ENCODE measurements around the gene MCM6.
A peak's percentile ranks its signal among the peaks of the same experiment; 100 is the strongest.

The MCM6 gene

GRCh38 chr2:135844301-135844895 is 31.8 kb downstream of the MCM6 start:
- Mint-ChIP-seq H3K9me3 (no peaks in the 10 kb centered on the region), H3K4me1 (ENCODE audit: low read depth) (no peaks in the 10 kb centered on the region), H3K27me3 (no peaks in the 10 kb centered on the region), H3K27ac (no peak overlapping the region), H3K36me3 (ENCODE audit: low read depth) (peaks cover 85% of the 10 kb centered on the region), H3K4me3 (no peak overlapping the region)

GRCh38 chr2:135843671-135844070 is 32.6 kb downstream of the MCM6 start:
- Mint-ChIP-seq H3K27ac (no peak overlapping the region), H3K4me1 (ENCODE audit: low read depth) (no peaks in the 10 kb centered on the region), H3K27me3 (no peaks in the 10 kb centered on the region), H3K9me3 (no peaks in the 10 kb centered on the region), H3K36me3 (ENCODE audit: low read depth) (peaks cover 79% of the 10 kb centered on the region), H3K4me3 (no peak overlapping the region)

DNA sequence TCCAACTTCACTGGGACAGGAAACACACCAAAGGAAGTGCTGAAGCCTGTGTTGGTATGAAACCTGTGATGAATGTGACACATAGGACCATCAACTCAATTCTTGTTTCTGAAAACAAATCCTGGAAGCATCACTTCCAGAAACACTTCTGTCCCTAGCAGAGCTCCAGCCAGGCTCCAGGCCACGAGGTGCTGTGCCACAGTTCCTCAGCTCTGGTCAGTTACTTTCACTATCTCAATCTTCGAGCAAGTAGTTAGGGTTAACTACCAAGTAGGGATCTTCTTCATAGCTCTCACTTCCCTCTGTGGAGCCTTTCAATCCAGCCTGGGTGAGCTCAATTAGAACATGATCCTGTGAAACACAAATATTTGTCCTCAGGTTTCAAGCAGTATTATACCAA is 35.6 kb downstream of the MCM6 start:
- Mint-ChIP-seq H3K27ac (peak overlapping the region; percentile 34), H3K36me3 (ENCODE audit: low read depth) (peaks cover 66% of the 10 kb centered on the region), H3K9me3 (no peaks in the 10 kb centered on the region), H3K27me3 (no peaks in the 10 kb centered on the region), H3K4me3 (no peak overlapping the region), H3K4me1 (ENCODE audit: low read depth) (peaks cover 5% of the 10 kb centered on the region)

GRCh38 chr2:135839713-135840112 is 36.5 kb downstream of the MCM6 start:
- Mint-ChIP-seq H3K4me1 (ENCODE audit: low read depth) (peaks cover 6% of the 10 kb centered on the region), H3K9me3 (no peaks in the 10 kb centered on the region), H3K36me3 (ENCODE audit: low read depth) (peaks cover 60% of the 10 kb centered on the region), H3K4me3 (no peak overlapping the region), H3K27ac (no peak overlapping the region), H3K27me3 (no peaks in the 10 kb centered on the region)

DNA sequence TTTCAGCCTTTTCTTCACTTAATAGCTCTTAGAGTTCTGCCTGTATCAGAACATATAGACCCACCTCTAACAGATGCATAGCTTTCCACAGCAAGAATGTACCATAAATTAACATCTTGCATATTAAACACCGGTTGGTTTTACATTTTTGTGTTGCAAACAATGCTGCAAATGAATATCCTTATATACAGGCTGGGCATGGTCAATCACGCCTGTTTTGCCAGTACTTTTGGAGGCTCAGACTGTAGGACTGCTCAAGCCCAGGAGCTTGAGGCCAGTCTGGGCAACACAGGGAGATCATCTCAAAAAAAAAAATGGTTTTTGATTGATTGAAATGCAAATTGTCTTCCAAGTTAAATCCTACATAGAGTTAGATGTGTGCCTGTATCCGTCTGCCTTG is 37.7 kb downstream of the MCM6 start:
- H3K4me1 Mint-ChIP-seq (ENCODE audit: low read depth), result peaks cover 6% of the 10 kb centered on the region
- H3K27me3 Mint-ChIP-seq, result no peaks in the 10 kb centered on the region
- no peaks in the 10 kb centered on the region for H3K9me3 Mint-ChIP-seq
- peaks cover 48% of the 10 kb centered on the region for H3K36me3 Mint-ChIP-seq (ENCODE audit: low read depth)
- H3K27ac Mint-ChIP-seq, result no peak overlapping the region
- H3K4me3 Mint-ChIP-seq, result no peak overlapping the region

DNA sequence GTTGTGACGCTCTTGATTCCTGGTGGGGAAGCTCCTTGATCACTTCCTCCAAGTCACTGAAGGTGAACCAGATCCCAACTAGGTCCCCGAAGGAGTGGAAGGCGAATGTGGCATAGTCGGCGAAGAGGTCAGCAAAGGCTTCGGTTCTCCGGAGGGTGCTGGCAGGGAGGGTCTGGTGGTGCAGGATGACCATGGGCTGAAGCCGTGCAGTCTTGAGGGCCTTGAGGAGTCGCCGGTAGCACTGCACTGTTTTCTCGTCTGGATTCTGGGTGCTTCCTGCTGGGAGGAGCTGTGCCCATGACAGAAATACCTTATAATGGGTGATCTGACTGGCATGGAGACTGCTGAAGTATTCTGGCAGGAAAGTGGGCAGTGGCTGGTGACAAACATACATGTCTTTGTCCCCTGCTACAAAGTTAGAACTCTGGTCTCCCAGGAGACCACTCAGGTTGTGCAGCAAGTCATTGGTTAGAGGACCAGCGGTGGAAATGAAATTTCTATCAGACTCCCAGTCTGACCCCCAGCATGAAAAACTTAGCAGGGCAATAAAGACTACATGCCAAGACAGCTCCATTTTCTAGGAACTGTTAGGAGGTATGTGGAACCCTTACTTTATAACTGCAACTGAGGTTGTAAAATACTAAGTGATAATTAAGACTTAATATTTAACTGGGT is 39.5 kb downstream of the MCM6 start, which contains the start of gene LCT:
TSS of gene LCT (minus strand) at position 589 of the 675 bp plus-strand sequence. CDS start at position 574, 15 bp downstream.
- peaks cover 6% of the 10 kb centered on the region for H3K4me1 Mint-ChIP-seq (ENCODE audit: low read depth)
- H3K27ac Mint-ChIP-seq, result peak within 1 kb of the TSS; percentile 3
- H3K4me3 Mint-ChIP-seq, result no peak within 1 kb of the TSS
- H3K27me3 Mint-ChIP-seq, result no peaks in the 10 kb centered on the region
- H3K9me3 Mint-ChIP-seq, result no peaks in the 10 kb centered on the region
- H3K36me3 Mint-ChIP-seq (ENCODE audit: low read depth), result peaks cover 32% of the 10 kb centered on the region

GRCh38 chr2:135832891-135833290 is 43.4 kb downstream of the MCM6 start:
- Mint-ChIP-seq H3K4me1 (ENCODE audit: low read depth) (peaks cover 6% of the 10 kb centered on the region), H3K27me3 (no peaks in the 10 kb centered on the region), H3K9me3 (no peaks in the 10 kb centered on the region), H3K27ac (no peak overlapping the region), H3K4me3 (no peak overlapping the region), H3K36me3 (ENCODE audit: low read depth) (peaks cover 6% of the 10 kb centered on the region)

DNA sequence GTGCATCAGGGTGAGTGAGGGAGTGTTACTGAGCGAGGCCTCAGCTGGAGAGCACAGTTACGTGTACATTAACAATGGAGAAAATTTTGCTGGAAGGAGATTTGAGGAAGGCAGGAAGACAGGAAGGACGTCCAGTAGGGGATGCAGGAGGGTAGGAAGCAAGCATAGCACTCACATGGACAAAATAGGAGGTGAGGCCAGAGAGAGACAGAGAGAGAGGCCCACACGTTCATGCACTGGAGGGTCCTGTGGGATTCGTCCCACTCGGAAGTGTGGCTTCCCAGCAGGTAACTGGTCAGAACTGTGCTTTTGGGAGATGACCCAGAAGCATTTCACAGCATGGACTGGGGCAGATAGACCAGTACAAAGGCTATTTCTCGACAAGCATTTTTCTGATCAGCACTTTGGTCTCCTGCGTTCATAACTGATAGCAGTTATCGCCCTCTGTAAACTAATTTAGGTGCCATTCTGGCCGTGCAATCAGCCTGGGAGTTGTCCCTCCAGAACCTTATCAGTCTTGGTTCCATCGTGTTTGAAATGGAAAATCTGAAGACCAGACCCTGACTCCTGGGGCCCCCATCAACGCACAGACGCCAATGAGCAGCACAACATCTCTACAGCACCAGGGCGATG is 44.9 kb downstream of the MCM6 start:
- no peak overlapping the region for H3K27ac Mint-ChIP-seq
- peaks cover 4% of the 10 kb centered on the region for H3K4me1 Mint-ChIP-seq (ENCODE audit: low read depth)
- H3K36me3 Mint-ChIP-seq (ENCODE audit: low read depth), result peaks cover 1% of the 10 kb centered on the region
- H3K9me3 Mint-ChIP-seq, result no peaks in the 10 kb centered on the region
- H3K4me3 Mint-ChIP-seq, result no peak overlapping the region
- H3K27me3 Mint-ChIP-seq, result no peaks in the 10 kb centered on the region

DNA sequence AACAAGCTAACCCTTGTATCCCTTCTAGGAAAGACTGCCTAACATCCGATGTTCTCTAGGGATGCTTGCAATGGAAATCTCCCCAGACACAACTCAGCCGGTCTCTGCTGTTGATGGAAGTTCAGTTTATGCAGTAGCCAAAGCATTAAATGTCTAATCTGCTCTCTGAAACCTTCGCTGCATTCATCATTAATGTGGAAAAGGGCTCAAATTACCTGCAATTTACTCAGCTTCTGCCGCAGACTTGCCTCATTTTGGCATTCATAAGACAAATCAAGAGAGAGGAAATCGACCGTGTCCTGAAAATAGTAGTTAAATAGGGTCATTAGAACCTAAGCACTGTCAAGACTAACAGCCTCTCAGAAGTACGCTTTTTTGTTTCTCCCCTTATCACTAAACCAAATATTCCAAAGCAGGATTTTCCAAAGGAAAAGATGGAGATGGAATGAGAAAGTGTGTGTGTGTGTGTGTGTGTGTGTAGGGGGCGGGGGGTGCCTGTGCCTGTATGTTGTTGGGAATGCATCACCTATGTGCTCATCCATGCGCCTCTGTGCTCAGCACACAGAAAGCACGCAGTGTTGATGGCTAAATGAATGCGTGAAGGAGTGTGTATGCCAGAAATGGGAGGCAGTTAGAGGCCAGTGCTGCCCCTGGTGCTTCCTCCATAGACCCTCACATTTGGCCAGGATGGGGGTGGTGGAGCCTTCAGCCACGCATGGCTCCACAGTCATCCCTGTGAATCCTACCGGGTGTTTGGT is 46.7 kb downstream of the MCM6 start:
- no peaks in the 10 kb centered on the region for H3K27me3 Mint-ChIP-seq
- H3K27ac Mint-ChIP-seq, result no peak overlapping the region
- H3K4me1 Mint-ChIP-seq (ENCODE audit: low read depth), result no peaks in the 10 kb centered on the region
- H3K4me3 Mint-ChIP-seq, result no peak overlapping the region
- H3K9me3 Mint-ChIP-seq, result no peaks in the 10 kb centered on the region
- H3K36me3 Mint-ChIP-seq (ENCODE audit: low read depth), result no peaks in the 10 kb centered on the region

DNA sequence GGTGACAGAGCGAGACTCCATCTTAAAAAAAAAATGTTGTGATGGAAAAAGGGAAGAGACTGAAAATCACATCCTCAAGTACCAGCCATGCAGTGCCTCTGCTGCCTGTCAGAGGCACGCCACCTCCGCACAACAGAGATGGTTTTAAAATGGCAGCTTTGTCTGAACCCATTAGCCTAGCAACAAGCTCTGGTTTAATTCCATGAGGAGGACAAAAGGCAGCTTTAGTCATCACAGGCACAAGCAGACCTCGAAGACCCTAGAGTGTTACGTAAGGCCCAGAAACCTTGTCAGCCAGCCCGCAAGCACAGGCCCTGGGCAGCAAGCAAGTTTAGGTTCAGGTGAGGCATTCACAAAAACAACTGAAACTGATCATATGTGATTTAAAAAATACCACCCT is 49.7 kb downstream of the MCM6 start:
- Mint-ChIP-seq H3K27ac (no peak overlapping the region), H3K27me3 (no peaks in the 10 kb centered on the region), H3K4me1 (ENCODE audit: low read depth) (peaks cover 8% of the 10 kb centered on the region), H3K9me3 (peaks cover 16% of the 10 kb centered on the region), H3K4me3 (no peak overlapping the region), H3K36me3 (ENCODE audit: low read depth) (peaks cover 18% of the 10 kb centered on the region)

GRCh38 chr2:135825550-135826176 is 50.6 kb downstream of the MCM6 start:
- Mint-ChIP-seq H3K27me3 (no peaks in the 10 kb centered on the region), H3K27ac (no peak overlapping the region), H3K36me3 (ENCODE audit: low read depth) (peaks cover 18% of the 10 kb centered on the region), H3K4me3 (no peak overlapping the region), H3K9me3 (peaks cover 16% of the 10 kb centered on the region), H3K4me1 (ENCODE audit: low read depth) (peaks cover 17% of the 10 kb centered on the region)

GRCh38 chr2:135825131-135825530 is 51.1 kb downstream of the MCM6 start:
- peaks cover 18% of the 10 kb centered on the region for H3K36me3 Mint-ChIP-seq (ENCODE audit: low read depth)
- peaks cover 22% of the 10 kb centered on the region for H3K4me1 Mint-ChIP-seq (ENCODE audit: low read depth)
- H3K27ac Mint-ChIP-seq, result no peak overlapping the region
- no peaks in the 10 kb centered on the region for H3K27me3 Mint-ChIP-seq
- no peak overlapping the region for H3K4me3 Mint-ChIP-seq
- H3K9me3 Mint-ChIP-seq, result peaks cover 16% of the 10 kb centered on the region

DNA sequence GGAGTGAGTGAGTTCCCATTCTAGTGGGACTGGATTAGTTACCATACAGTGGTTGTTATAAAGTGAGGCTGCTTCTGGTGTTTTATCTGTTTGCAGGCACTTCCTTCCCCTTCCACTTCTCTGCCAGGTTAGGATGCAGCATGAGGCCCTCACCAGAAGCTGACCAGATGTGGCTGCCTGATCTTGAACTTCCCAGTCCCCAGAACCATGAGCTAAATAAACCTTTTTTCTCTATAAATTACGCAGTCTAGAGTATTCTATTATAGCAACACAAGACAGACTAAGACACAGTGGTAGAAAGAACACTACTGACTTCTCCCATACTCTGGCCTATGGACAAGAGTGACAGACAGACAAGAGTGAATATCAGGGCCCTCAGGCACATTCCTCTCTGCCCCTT is 53.4 kb downstream of the MCM6 start:
- Mint-ChIP-seq H3K27ac (no peak overlapping the region), H3K4me3 (no peak overlapping the region), H3K27me3 (no peaks in the 10 kb centered on the region), H3K36me3 (ENCODE audit: low read depth) (peaks cover 18% of the 10 kb centered on the region), H3K4me1 (ENCODE audit: low read depth) (peaks cover 45% of the 10 kb centered on the region), H3K9me3 (peaks cover 16% of the 10 kb centered on the region)

DNA sequence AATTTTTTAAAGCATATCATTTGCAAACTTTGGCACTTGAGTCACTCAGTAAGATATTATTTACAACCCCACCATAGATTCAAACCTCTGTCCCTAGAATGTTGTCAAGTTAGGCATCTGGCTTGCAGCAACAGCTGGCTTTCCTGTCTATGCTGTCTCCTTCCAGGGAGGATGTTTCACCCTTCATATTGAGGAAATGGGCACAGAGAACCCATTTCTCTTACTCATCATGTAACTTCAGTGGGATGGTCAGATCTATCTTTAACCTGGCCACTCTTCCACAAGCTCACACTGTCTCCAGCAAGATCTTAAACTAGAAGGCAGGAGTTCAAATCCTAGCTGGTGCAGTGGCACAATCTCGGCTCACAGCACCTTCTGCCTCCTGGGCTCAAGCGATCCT is 55.1 kb downstream of the MCM6 start:
- Mint-ChIP-seq H3K27ac (peak overlapping the region; percentile 28), H3K36me3 (ENCODE audit: low read depth) (peaks cover 18% of the 10 kb centered on the region), H3K27me3 (no peaks in the 10 kb centered on the region), H3K4me1 (ENCODE audit: low read depth) (peaks cover 50% of the 10 kb centered on the region), H3K4me3 (peak overlapping the region; percentile 85), H3K9me3 (peaks cover 16% of the 10 kb centered on the region)
